Measurements from ENCODE around the gene SMIM43.

SMIM43 gene

GRCh38 chr4:121794505-121795188 is 29.7 kb upstream of the SMIM43 start:
- Histone ChIP-seq H3K27ac (ENCODE audit: low read depth, low read length) (no peak overlapping the region), H3K4me1 (ENCODE audit: control insufficient read depth, insufficient read depth, low read length) (peaks cover 23% of the 10 kb centered on the region), H3K4me3 (ENCODE audit: low read depth, low read length) (no peak overlapping the region), H3K27me3 (ENCODE audit: control insufficient read depth, insufficient read depth, low read length) (no peaks in the 10 kb centered on the region; the same call in 1 of the 2 replicates), H3K9me3 (ENCODE audit: control insufficient read depth, insufficient read depth, low read length) (no peaks in the 10 kb centered on the region), H3K36me3 (ENCODE audit: control insufficient read depth, insufficient read depth, low read length) (no peaks in the 10 kb centered on the region), H3K9ac (ENCODE audit: low read depth, low read length) (no peak overlapping the region)

GRCh38 chr4:121792966-121793365 is 28.0 kb upstream of the SMIM43 start:
- Histone ChIP-seq H3K27ac (ENCODE audit: low read depth, low read length) (no peak overlapping the region), H3K27me3 (ENCODE audit: control insufficient read depth, insufficient read depth, low read length) (no peaks in the 10 kb centered on the region; the same call in 1 of the 2 replicates), H3K9me3 (ENCODE audit: control insufficient read depth, insufficient read depth, low read length) (no peaks in the 10 kb centered on the region), H3K9ac (ENCODE audit: low read depth, low read length) (no peak overlapping the region), H3K4me1 (ENCODE audit: control insufficient read depth, insufficient read depth, low read length) (peaks cover 23% of the 10 kb centered on the region), H3K4me3 (ENCODE audit: low read depth, low read length) (no peak overlapping the region), H3K36me3 (ENCODE audit: control insufficient read depth, insufficient read depth, low read length) (no peaks in the 10 kb centered on the region)

GRCh38 chr4:121791481-121791880 is 26.5 kb upstream of the SMIM43 start:
- Histone ChIP-seq H3K27me3 (ENCODE audit: control insufficient read depth, insufficient read depth, low read length) (no peaks in the 10 kb centered on the region; the same call in 1 of the 2 replicates), H3K9me3 (ENCODE audit: control insufficient read depth, insufficient read depth, low read length) (no peaks in the 10 kb centered on the region), H3K9ac (ENCODE audit: low read depth, low read length) (no peak overlapping the region), H3K27ac (ENCODE audit: low read depth, low read length) (no peak overlapping the region), H3K4me1 (ENCODE audit: control insufficient read depth, insufficient read depth, low read length) (peaks cover 19% of the 10 kb centered on the region), H3K4me3 (ENCODE audit: low read depth, low read length) (no peak overlapping the region), H3K36me3 (ENCODE audit: control insufficient read depth, insufficient read depth, low read length) (no peaks in the 10 kb centered on the region)

- H3K9ac ChIP-seq (ENCODE audit: low read depth, low read length) = no peak overlapping the region
Measured at GRCh38 chr4:121790976-121791375, 26.0 kb upstream of the SMIM43 start.

GRCh38 chr4:121789960-121790829 is 25.2 kb upstream of the SMIM43 start:
- Histone ChIP-seq H3K27me3 (ENCODE audit: control insufficient read depth, insufficient read depth, low read length) (no peaks in the 10 kb centered on the region; the same call in 1 of the 2 replicates), H3K4me1 (ENCODE audit: control insufficient read depth, insufficient read depth, low read length) (peaks cover 6% of the 10 kb centered on the region), H3K9ac (ENCODE audit: low read depth, low read length) (no peak overlapping the region)

More at GRCh38 chr4:121790976-121791375, 26.0 kb upstream of the SMIM43 start:
- Histone ChIP-seq H3K27me3 (ENCODE audit: control insufficient read depth, insufficient read depth, low read length) (no peaks in the 10 kb centered on the region; the same call in 1 of the 2 replicates), H3K27ac (ENCODE audit: low read depth, low read length) (no peak overlapping the region), H3K9me3 (ENCODE audit: control insufficient read depth, insufficient read depth, low read length) (no peaks in the 10 kb centered on the region), H3K36me3 (ENCODE audit: control insufficient read depth, insufficient read depth, low read length) (no peaks in the 10 kb centered on the region), H3K4me1 (ENCODE audit: control insufficient read depth, insufficient read depth, low read length) (peaks cover 14% of the 10 kb centered on the region), H3K4me3 (ENCODE audit: low read depth, low read length) (no peak overlapping the region)

GRCh38 chr4:121789455-121789854 is 24.5 kb upstream of the SMIM43 start:
- Histone ChIP-seq H3K36me3 (ENCODE audit: control insufficient read depth, insufficient read depth, low read length) (no peaks in the 10 kb centered on the region), H3K4me3 (ENCODE audit: low read depth, low read length) (no peak overlapping the region), H3K27ac (ENCODE audit: low read depth, low read length) (no peak overlapping the region), H3K9ac (ENCODE audit: low read depth, low read length) (no peak overlapping the region), H3K9me3 (ENCODE audit: control insufficient read depth, insufficient read depth, low read length) (no peaks in the 10 kb centered on the region), H3K4me1 (ENCODE audit: control insufficient read depth, insufficient read depth, low read length) (peaks cover 1% of the 10 kb centered on the region), H3K27me3 (ENCODE audit: control insufficient read depth, insufficient read depth, low read length) (no peaks in the 10 kb centered on the region; the same call in 1 of the 2 replicates)

More at GRCh38 chr4:121789960-121790829, 25.2 kb upstream of the SMIM43 start:
- Histone ChIP-seq H3K9me3 (ENCODE audit: control insufficient read depth, insufficient read depth, low read length) (no peaks in the 10 kb centered on the region), H3K27ac (ENCODE audit: low read depth, low read length) (no peak overlapping the region), H3K36me3 (ENCODE audit: control insufficient read depth, insufficient read depth, low read length) (no peaks in the 10 kb centered on the region), H3K4me3 (ENCODE audit: low read depth, low read length) (no peak overlapping the region)

GRCh38 chr4:121788896-121789295 is 23.9 kb upstream of the SMIM43 start:
- Histone ChIP-seq H3K4me3 (ENCODE audit: low read depth, low read length) (no peak overlapping the region), H3K4me1 (ENCODE audit: control insufficient read depth, insufficient read depth, low read length) (no peaks in the 10 kb centered on the region), H3K9ac (ENCODE audit: low read depth, low read length) (no peak overlapping the region), H3K36me3 (ENCODE audit: control insufficient read depth, insufficient read depth, low read length) (no peaks in the 10 kb centered on the region), H3K27me3 (ENCODE audit: control insufficient read depth, insufficient read depth, low read length) (no peaks in the 10 kb centered on the region; the same call in 1 of the 2 replicates), H3K9me3 (ENCODE audit: control insufficient read depth, insufficient read depth, low read length) (no peaks in the 10 kb centered on the region), H3K27ac (ENCODE audit: low read depth, low read length) (no peak overlapping the region)

- no peaks in the 10 kb centered on the region for H3K36me3 ChIP-seq (ENCODE audit: control insufficient read depth, insufficient read depth, low read length)
- H3K9me3 ChIP-seq (ENCODE audit: control insufficient read depth, insufficient read depth, low read length) = no peaks in the 10 kb centered on the region
- H3K4me3 ChIP-seq (ENCODE audit: low read depth, low read length) = no peak overlapping the region
- no peak overlapping the region for H3K27ac ChIP-seq (ENCODE audit: low read depth, low read length)
- H3K27me3 ChIP-seq (ENCODE audit: control insufficient read depth, insufficient read depth, low read length) = no peaks in the 10 kb centered on the region; the same call in 1 of the 2 replicates
- no peaks in the 10 kb centered on the region for H3K4me1 ChIP-seq (ENCODE audit: control insufficient read depth, insufficient read depth, low read length)
- H3K9ac ChIP-seq (ENCODE audit: low read depth, low read length) = no peak overlapping the region
Measured at GRCh38 chr4:121786221-121786620, 21.3 kb upstream of the SMIM43 start.

- Histone ChIP-seq H3K9me3 (ENCODE audit: control insufficient read depth, insufficient read depth, low read length) (no peaks in the 10 kb centered on the region), H3K27ac (ENCODE audit: low read depth, low read length) (no peak overlapping the region), H3K27me3 (ENCODE audit: control insufficient read depth, insufficient read depth, low read length) (no peaks in the 10 kb centered on the region), H3K4me1 (ENCODE audit: control insufficient read depth, insufficient read depth, low read length) (no peaks in the 10 kb centered on the region), H3K36me3 (ENCODE audit: control insufficient read depth, insufficient read depth, low read length) (no peaks in the 10 kb centered on the region), H3K9ac (ENCODE audit: low read depth, low read length) (no peak overlapping the region), H3K4me3 (ENCODE audit: low read depth, low read length) (no peak overlapping the region)
Measured at GRCh38 chr4:121785479-121785878, 20.5 kb upstream of the SMIM43 start.

GRCh38 chr4:121784975-121785374 is 20.0 kb upstream of the SMIM43 start:
- no peak overlapping the region for H3K4me3 ChIP-seq (ENCODE audit: low read depth, low read length)
- H3K9ac ChIP-seq (ENCODE audit: low read depth, low read length) = no peak overlapping the region
- no peaks in the 10 kb centered on the region for H3K4me1 ChIP-seq (ENCODE audit: control insufficient read depth, insufficient read depth, low read length)
- H3K9me3 ChIP-seq (ENCODE audit: control insufficient read depth, insufficient read depth, low read length) = no peaks in the 10 kb centered on the region
- H3K27ac ChIP-seq (ENCODE audit: low read depth, low read length) = no peak overlapping the region
- H3K27me3 ChIP-seq (ENCODE audit: control insufficient read depth, insufficient read depth, low read length) = no peaks in the 10 kb centered on the region
- no peaks in the 10 kb centered on the region for H3K36me3 ChIP-seq (ENCODE audit: control insufficient read depth, insufficient read depth, low read length)

- H3K4me1 ChIP-seq (ENCODE audit: control insufficient read depth, insufficient read depth, low read length) = no peaks in the 10 kb centered on the region
- no peaks in the 10 kb centered on the region for H3K9me3 ChIP-seq (ENCODE audit: control insufficient read depth, insufficient read depth, low read length)
- H3K9ac ChIP-seq (ENCODE audit: low read depth, low read length) = no peak overlapping the region
- H3K4me3 ChIP-seq (ENCODE audit: low read depth, low read length) = no peak overlapping the region
- no peaks in the 10 kb centered on the region for H3K36me3 ChIP-seq (ENCODE audit: control insufficient read depth, insufficient read depth, low read length)
- no peaks in the 10 kb centered on the region for H3K27me3 ChIP-seq (ENCODE audit: control insufficient read depth, insufficient read depth, low read length)
- H3K27ac ChIP-seq (ENCODE audit: low read depth, low read length) = no peak overlapping the region
Measured at GRCh38 chr4:121784401-121784800, 19.4 kb upstream of the SMIM43 start.
